GM21529 (cell line): ENCODE results near the gene NCKAP5L.
A peak's percentile ranks its signal among the peaks of the same experiment; 100 is the strongest.
"Not testable (repeated sequence)": the region's sequence is repeated elsewhere in the genome, so short reads cannot be mapped to it uniquely, and the experiment has no call there.

Experiments used
- ATAC-seq: cut with Tn5 transposase; IDR thresholded peaks from one replicate; pipeline ENCODE4 v1.9.1; 2021; ENCODE audit not compliant: unreplicated experiment

Gene NCKAP5L

DNA sequence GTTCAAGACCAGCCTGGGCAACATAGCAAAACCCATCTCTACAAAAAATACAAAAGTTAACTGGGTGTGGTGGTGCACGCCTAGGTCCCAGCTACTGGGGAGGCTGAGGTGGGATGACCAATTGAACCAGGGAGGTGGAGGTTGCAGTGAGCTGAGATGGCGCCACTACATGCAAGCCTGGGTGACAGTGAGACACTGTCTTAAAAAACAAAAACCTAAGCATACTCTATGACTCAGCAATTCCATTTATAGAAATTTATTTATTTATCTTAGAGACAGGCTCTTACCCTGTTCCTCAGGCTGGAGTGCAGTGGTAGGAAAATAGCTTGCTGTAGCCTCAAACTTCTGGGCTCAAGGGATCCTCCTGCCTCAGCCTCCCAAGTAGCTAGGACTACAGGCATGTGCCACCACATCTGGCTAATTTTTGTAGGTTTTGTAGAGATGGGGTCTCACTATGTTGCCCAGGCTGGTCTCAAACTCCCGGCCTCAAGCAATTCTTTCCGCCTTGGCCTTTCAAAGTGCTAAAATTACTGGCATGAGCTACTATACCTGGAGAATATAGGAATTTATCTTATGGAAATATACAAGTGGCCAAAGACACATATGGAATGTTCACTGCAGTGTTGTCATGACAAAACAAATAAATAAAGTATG is 43.3 kb downstream of the NCKAP5L start:
- ATAC-seq, result no peak

DNA sequence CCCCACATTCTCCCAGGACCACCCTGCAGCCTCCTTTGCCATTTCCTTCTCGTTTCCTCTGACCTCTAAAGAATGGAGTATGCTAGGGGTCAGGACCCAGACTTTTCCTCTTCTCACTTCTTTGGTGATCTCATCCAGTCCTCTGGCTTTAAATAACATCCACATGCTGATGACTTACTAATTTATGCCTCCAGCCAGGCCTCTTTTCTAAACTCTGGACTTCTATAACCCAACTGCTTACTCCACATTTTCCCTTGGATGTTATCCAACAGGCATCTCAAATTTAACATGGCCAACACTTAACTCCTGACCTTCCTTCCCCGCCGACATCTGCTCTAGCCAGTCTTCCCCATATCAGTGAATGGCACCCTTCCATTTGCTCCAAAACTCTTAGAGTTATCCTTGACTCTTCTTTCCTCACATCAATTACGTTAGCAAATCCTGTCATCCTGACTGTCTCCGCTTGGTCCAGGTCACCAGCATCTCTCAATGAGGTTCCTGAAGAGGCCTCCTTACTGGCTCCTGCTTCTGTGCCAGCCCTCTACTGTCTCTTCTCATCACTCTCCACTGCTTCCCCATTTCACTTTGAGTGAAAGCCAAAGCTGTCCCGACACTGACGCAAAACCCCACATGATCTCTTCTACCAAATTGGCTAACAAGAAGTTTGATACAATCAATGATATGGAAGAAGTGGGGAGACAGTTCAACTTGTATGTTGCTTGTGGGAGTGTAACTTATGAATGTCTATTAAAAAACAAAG is 44.1 kb downstream of the NCKAP5L start:
- no peak for ATAC-seq

DNA sequence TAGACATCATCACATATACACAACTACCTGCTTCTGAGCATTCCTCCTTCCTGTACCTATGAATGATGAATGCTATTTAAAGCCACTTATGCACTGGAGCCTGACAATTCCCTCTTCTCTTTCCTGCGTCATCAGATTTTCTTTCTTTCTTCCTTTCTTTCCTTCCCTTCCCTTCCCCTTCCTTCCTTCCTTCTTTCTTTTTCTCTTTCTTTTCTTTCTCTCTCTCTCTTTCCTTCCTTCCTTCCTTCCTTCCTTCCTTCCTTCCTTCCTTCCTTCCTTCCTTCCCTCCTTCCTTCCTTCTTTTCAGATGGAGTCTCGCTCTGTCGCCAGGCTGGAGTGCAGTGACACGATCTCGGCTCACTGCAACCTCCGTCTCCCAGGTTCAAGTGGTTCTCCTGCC is 47.3 kb downstream of the NCKAP5L start:
- not testable (repeated sequence) for ATAC-seq

DNA sequence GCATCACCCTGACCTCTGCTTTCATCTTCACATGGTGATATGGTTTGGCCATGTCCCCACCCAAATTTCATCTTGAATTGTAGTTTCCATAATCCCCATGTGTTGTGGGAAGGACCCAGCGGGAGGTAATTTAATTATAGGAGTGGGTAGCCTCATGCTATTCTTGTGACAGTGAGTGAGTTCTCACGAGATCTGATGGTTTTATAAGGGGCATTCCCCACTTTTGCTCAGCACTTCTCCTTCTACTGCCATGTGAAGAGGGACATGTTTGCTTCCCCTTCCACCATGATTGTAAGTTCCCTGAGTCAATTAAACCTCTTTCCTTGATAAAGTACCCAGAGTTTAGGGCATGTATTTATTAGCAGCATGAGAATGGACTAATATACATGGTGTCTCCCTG is 48.6 kb downstream of the NCKAP5L start:
- ATAC-seq, result no peak

DNA sequence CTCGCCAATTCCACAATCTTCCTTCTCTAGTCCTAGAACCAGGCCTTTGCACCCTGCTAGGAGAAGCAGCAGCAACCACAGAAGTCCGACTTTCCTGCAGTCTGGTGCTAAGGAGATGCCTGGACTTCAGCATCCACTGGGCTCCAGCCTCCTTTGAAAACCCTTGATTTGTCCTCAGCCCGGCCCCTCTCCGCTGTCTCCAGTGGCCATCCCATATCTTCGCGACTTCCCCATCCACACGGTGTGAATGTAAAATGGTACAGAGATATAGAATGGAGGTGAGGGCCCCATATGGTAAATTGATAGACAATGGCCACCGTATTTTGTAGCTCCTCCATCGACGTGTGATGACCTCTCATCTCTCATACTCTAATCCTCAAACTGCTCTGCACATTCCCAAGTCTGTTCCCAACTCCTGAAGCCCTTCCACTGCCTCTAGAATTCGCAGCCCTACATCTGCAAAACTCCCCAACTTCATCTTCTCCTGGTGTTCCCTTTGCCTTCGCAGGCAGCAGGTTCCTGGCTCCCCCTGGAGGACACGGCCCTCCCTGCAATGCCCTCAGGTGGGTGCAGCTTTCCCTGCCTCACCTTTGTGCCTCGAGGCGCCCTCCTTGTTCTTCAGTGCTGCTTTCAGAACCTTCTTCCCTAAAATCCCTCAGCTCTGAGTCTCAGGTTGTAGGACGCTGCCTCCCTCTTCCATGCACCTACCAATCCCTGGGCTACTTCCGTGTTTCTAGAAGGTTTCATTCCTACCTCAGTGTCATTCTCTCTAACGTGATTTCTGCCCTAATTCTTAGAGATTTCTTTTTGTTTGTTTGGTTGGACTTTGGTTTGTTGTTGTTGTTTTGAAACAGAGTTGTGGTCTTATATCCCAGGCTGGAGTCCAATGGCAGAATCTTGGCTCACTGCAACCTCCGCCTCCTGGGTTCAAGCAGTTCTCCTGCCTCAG is 50.1 kb downstream of the NCKAP5L start:
- ATAC-seq, result no peak

DNA sequence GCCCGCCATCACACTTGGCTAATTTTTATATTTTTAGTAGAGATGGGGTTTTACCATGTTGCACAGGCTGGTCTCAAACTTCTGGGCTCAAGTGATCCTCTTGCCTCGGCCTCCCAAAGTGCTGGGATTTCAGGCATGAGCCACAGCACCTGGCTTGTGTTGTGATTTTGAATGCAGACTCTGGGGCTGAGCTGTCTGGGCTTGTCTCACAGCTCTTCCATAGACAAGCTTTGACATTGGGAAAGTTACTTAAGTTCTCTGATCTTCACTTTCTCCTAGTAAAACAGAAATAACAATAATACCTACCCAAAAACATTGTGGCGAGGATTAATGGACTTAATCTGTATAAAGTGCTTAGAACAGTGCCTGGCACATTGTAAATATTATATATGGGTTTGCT is 50.9 kb downstream of the NCKAP5L start:
- ATAC-seq, result no peak

DNA sequence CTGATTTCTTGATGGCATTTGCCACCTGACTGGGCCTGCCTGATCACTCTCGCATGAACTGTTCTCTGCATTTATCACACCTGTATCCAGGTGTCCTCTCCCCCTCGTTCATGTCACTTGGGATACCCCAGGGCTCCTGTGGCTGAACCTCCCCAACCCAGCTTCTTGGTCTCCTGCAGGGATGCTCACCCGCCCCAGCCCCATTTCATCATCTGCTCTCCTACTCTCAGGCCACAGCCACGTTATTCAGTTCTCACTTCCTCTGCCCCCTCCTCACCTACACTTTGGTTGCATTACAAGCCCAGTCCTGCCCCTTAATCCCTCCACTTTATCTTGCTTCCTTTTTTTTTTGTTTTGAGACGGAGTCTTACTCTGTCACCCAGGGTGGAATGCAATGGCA is 51.4 kb downstream of the NCKAP5L start:
- no peak for ATAC-seq

DNA sequence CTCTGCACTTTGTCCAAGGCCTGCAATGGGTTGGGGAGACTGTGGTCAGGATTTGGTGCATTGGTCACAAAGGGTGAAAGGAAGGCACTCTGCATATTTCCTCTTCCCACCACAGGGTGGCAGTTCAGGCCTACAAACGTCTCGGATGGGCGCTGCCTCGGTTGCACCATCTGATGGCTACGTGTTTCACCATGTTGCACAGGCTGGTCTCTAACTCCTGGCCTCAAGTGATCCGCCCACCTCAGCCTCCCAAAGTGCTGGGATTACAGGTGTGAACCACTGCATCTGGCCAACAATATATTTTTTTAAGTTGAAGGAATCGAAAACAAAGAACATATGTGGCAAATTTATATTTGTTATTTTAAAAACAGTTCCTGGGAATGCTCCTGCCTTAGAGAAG is 51.8 kb downstream of the NCKAP5L start:
- no peak for ATAC-seq

DNA sequence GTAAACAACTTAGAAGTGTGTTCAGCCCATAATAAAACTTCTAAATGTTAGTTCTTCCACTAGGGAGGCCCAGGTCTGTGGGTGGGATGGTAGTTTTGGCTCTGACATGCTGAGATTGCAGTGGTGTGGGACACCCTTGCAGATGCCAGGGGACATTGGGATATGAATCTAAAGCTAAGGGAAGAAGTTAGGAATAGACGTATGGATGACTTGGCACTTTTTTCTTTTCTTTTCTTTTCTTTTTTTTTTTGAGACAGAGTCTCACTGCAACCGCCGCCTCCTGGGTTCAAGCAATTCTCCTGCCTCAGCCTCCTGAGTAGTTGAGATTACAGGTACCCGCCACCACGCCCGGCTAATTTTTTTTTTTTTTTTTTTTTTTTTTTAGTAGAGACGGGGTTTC is 55.1 kb downstream of the NCKAP5L start:
- ATAC-seq, result not testable (repeated sequence)

DNA sequence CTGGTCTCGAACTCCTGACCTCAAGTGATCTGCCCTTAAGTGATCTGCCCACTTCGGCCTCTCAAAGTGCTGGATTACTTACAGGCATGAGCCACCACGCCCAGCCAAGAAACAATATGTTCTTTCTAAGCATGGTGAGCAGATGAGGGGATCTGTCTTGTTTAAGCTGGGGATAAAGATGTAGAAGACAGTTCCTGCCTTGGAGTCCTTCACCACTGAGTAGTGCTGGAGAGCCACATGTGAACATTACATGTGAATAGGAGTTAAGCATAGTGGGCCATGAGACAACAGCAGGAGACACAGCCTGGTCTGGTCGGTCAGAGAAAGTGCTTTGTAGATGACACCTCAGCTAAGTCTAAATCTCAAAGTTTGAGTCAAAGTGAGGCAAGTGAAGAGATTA is 60.9 kb downstream of the NCKAP5L start:
- ATAC-seq, result no peak

DNA sequence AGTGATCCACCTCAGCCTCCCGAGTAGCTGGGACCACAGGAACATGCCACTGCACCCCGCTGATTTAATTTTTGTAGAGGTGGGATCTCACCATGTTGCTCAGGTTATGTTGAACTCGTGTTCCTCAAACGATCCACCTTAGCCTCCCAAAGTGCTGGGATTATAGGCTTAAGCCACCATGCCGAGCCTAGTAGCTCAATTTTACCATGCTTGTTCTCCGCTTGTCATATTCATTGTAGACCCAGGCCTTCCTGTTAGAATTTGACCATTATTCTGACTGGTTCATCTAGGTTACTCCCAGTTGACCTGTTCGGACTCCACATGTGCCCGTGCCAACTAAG is 62.1 kb downstream of the NCKAP5L start:
- no peak for ATAC-seq

DNA sequence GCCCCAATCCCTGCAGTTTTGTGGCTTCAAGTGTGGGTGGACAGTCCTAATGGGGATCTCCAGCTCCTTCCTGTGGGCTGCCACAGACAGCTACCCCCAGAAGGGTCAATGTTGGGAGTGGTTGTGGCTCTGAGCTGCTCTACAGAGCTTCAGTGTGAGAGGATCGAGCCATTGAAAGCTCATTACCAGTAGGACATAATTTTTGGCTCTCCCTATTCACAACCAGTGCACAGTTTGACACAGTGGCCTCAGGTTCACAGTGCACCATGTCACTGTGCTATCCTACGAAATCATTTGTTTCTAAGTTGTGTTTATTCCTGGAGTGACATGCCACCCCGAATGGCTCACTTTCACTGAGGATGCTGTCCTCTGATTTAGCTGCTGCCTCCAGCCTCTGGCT is 64.1 kb downstream of the NCKAP5L start:
- no peak for ATAC-seq

DNA sequence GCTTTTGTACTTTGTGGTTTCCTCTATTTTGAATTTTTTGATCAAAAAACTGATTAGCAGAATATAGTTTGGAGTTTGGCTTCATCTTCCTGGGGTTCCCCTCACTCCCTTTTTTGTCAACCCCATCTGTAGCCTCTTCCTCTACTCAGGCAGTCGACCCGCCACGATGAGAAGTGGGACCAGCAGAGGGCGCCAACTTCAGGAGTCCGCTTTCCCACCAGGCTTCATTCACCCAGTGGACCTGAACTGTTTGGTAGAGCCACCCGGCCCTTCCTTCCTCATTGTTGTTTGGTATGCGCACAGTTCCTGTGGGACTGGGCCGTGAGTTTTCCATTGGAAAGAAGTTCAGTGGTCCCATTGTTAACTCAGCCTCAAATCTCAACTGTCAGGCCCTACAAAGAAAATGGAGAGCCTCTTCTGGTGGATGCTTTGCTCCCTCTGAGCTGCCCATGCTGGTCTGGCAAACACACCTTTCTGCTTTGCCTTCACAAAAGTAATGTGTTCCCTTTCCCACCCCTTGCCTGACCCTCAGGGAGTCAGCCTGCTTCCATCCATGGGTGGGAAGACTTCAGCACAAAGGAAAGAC is 65.1 kb downstream of the NCKAP5L start:
- no peak for ATAC-seq

DNA sequence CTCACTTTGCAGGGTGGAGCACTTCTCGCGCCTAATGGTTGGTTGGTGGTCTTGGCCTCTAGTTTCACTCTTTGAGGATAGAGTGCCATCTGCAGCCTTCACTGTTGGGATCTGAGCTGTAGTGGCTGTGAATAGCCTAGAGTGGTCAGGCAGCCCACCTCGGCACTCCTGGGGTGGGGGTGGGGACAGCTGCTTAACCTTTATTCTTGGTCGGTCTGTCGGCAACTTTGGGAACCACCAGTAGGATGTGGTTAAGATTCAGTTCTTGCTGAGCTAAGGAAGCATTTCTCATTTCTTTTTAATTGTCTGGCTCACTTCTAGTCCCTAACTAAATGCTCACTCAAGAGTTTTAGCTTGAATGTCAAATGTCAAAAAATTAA is 65.8 kb downstream of the NCKAP5L start:
- no peak for ATAC-seq

DNA sequence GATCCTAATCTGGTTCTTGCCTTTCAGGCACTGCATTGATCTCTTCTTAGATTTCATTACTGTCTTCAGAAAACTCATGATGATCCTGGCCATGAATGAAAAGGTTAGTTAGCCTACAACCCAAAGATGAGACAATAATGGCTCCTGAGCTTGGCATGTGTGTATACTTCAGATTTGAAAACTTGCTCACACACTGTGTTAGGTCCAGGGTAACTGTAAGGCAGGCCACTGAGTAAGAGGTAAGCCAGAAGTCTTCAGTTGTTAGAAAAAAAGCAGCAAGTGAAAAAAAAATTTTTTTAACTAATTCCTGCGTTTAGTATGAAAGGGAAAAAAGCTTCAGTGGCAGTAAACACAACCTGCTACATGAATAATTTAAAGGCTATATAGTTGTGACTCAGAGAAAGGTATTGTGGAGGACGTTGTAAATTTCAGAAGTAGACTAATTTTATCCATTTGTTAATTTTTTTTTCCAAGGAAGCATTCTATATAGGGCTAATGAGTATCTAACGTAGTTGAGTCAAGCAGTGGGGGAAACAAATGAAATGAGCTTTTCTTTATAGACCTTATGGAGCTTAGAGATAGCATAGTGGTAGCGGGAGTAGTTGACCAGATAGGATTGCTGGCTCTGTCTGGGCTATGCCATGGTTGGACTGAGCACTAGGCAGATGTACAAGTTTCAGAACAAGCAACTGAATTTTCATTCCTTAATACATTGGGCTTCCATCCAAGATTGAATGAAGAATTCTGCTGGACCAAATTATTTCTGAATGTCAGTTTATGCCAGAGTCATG is 66.3 kb downstream of the NCKAP5L start:
- ATAC-seq, result no peak

DNA sequence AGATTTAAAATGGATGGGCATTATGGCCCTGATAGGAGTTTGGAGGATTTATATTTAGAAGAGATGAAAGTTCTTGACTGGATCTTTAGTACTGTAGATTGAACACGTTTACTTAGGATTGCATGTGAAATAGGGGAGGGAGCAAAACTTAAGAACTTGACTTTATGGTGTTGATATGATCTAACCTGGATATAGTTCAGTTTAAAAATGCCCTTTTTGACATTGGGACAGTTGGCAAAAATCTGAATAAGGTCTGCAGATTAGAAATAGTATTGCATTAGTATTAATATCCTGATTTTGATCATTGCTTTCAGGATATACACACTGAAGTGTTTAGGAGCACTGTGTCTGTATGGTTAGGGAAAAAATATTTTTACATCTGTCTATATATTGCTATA is 77.2 kb downstream of the NCKAP5L start:
- ATAC-seq, result no peak

DNA sequence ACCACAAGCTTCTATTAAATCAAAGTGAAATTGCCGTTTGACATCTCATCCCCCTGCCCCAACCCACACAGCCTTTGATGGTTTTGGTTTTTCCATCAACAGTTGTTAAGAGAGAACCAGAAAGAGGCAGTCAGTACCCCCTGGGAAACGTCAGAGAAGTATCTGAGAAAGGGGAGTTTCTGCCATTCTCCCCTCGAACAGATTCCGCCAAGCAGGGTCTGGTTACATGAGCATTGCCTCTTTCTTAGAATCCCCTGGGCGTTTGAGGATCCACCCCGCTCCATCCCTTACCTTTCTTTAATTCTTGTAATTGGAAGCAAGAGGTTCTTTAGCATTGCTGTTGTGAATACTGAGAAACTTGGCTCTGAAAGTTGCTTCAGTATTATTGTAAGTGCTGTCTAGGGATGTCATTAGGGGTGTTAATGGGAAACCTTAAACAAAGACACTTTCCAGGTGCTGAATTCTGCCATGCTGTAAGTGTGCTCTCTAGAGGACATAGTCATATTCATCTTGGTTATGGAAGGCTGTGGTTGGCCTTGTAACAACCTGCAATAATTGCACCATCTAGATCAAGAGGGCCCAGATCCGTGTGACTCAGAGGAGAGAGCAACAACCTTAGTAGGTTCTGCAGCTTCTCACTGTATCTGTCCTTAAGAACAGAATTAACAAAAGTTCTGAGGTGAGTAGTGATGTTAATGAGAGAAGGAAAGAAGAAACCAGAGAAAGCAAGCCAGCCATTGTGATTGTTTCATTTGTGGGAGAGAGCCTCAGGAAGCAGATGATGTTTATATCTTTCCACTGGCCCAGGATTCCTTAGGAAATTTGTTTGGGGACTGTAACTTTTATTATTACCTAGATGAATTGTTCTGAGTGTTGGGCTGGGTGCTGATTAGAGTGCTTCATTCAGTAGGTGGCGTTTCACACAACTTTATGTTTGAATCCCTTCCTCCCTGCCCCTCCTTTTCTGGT is 77.9 kb downstream of the NCKAP5L start:
- ATAC-seq, result peak; percentile 44

DNA sequence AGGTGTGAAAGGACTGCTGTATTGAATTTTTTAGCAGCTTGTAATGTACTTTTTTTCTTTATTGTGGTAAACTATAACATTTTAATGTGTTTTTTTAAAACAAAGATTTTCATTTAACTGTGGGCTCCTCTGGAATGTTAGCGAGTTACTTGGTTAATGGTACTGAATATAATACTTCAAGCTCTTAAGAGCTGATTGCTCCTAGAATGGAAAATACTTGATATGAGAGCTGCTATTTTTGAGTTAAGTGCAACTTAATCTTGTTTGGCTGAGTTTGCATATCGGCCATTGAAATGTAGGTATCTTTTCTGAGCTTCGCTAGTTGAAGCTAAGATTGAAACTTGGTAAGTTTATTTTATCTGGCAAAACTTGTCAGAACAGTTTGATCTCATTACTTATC is 79.4 kb downstream of the NCKAP5L start:
- no peak for ATAC-seq

DNA sequence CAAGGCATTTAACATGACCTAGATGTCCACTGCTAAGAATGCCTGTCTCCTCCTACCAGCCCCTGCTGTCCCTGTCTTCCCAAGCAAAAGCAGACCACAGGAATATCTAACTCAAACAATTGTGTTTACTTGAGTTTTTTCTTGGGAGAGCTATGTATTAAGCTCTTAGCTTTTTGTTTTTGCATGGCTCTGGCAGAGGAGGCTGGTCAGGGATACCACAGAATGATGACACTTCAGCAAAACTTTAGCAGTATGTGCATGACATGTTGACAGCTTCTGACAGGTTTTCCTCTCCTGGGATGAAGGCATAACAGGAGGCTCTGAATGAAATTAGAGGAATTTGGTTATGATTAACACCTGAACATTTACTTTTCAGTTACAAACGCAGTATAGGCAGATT is 79.9 kb downstream of the NCKAP5L start:
- ATAC-seq, result no peak
